Stimulated activated CD4-positive, alpha-beta T cell treated with anti-CD3 and anti-CD28 coated beads, Interleukin-12 subunit alpha, Interleukin-12 subunit beta, amount 100 ng/mL, for 24 hours (primary cell): ENCODE data around the gene KLRF1.

Experiments used
- DNase-seq, 2 experiments: peaks; one replicate each; pipeline ENCODE4 v3.0.0-alpha.2; 2020; ENCODE audit warnings: low read depth in 2 of 2

The KLRF1 gene

GRCh38 chr12:9827209-9827888, at the start of gene KLRF1:
TSS of gene KLRF1 (plus strand) at chr12:9827481. CDS start at chr12:9827545, 64 bp downstream.
- DNase-seq: no peak

- DNase-seq: no peak
Observed at GRCh38 chr12:9779209-9779608, 48.1 kb upstream of the KLRF1 start.

GRCh38 chr12:9781360-9781759, 45.9 kb upstream of the KLRF1 start:
- no peak for DNase-seq

GRCh38 chr12:9782547-9783382, 44.5 kb upstream of the KLRF1 start:
- DNase-seq: no peak

- no peak for DNase-seq
Observed at GRCh38 chr12:9784326-9784725, 43.0 kb upstream of the KLRF1 start.

GRCh38 chr12:9784816-9785215, 42.5 kb upstream of the KLRF1 start:
- DNase-seq: no peak

GRCh38 chr12:9786726-9787717, 40.3 kb upstream of the KLRF1 start:
- DNase-seq: no peak

GRCh38 chr12:9792185-9792900, 34.9 kb upstream of the KLRF1 start:
- DNase-seq: no peak

- DNase-seq: no peak
Observed at GRCh38 chr12:9792961-9793617, 34.2 kb upstream of the KLRF1 start.

- DNase-seq: no peak
Observed at GRCh38 chr12:9793779-9794395, 33.4 kb upstream of the KLRF1 start.

- no peak for DNase-seq
Observed at GRCh38 chr12:9794484-9795093, 32.7 kb upstream of the KLRF1 start.

GRCh38 chr12:9795945-9796344, 31.3 kb upstream of the KLRF1 start:
- DNase-seq: no peak

GRCh38 chr12:9796346-9796745, 30.9 kb upstream of the KLRF1 start:
- DNase-seq: no peak

- DNase-seq: no peak
Observed at GRCh38 chr12:9796971-9797370, 30.3 kb upstream of the KLRF1 start.

GRCh38 chr12:9797722-9798619, 29.3 kb upstream of the KLRF1 start:
- DNase-seq: peak; percentile 36 to 45

GRCh38 chr12:9799961-9800360, 27.3 kb upstream of the KLRF1 start:
- no peak for DNase-seq

GRCh38 chr12:9805883-9806282, 21.4 kb upstream of the KLRF1 start:
- no peak for DNase-seq

GRCh38 chr12:9806714-9807113, 20.6 kb upstream of the KLRF1 start:
- no peak for DNase-seq

- DNase-seq: no peak
Observed at GRCh38 chr12:9808504-9808903, 18.8 kb upstream of the KLRF1 start.
